NCI-H345 (cell line): ENCODE data around the gene TBC1D13.
"Not testable (repeated sequence)": the region's sequence is repeated elsewhere in the genome, so short reads cannot be mapped to it uniquely, and the experiment has no call there.

Experiments
- DNase-seq: peaks from one replicate; lab custom pipeline; 2025; lab: John Stamatoyannopoulos, UW

The TBC1D13 gene

DNA sequence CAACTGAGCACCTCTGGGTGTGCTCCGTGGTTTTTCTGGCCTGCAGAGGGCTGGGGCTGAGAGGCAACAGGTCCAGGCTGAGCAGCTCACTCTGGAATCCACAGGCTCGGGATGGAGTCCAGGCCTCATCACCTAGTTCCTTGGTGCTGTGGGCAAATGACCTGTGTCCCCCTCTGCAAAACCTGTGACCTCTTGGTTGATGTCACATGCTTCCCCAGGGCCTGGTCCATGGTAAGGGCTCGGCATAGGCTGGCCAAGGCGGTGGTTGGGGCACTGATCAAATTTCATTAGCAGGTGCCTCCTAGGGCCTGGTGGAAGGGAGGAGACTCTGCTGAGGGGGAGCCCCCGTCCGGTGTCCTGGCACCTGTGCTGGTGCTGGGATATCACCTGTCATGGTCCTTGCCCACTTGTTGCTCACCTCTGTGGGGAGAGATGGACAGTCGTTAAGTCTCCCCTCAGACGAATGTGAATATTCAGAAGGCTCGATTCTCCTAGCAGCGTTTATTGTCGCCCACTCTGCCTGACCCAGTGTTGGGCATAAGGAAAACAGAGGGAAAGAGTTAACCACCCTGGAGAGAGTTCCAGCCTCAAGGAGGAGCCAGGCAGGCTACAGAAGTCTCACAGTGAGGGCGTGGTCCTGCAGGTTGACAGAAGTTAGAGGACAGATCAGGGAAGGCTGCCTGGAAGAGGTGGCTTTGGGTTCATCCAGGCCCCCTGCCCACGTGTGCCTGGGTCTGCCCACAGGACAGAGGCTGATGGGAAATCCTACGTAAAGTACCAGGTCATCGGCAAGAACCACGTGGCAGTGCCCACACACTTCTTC, 34.7 kb downstream of the TBC1D13 start:
- DNase-seq = no peak

DNA sequence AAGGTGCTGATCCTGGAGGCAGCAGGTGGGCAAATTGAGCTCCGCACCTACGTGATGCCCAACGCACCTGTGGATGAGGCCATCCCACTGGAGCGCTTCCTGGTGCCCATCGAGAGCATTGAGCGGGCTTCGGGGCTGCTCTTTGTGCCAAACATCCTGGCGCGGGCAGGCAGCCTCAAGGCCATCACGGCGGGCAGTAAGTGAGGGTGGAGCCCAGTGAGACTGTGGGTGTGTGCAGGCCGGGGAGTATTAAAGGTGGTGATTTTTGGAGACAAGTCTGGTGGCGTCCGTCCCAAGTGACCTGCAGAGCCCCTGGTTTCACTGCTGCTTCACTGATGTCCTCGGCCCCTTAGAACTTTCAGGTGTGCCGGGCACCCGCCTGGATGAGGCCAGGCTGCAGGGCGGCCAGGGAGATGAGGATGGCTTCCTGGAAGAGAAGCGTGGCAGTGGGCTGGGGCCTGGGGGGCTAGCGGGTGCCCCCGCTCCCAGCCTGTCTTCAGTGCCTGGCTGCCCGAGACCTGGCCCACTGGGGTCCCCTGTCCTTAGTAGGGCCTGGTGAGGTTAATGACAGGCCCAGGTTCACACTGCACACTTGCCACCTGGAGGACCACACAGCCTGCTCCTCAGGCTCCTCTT, 35.5 kb downstream of the TBC1D13 start:
- DNase-seq = no peak

DNA sequence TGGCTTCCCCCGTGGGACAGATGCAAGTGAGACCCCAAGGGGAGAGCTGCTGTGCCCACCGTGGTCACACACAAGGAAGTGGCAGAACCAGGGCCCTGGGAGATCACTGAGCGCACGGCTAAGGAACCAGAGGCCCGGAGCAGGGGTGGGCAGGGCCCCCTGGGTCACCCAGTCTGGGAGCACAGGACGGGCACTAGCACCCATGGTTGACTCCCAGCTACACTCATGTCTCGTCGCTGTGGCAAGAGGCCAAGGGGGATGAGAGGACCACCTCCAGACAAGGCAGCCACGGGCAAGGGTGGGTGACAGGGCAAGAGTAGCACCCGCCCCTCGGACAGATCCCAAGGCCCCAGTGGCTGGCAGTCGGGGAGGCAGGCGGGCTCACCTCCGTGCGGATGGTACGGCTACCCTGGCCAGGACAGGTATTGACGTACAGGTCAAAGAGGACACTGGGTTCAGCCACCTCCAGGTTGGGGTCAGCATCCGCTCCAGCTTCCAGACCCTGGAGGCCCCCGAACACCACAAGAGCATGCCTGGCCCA, 36.4 kb downstream of the TBC1D13 start:
- DNase-seq = no peak

DNA sequence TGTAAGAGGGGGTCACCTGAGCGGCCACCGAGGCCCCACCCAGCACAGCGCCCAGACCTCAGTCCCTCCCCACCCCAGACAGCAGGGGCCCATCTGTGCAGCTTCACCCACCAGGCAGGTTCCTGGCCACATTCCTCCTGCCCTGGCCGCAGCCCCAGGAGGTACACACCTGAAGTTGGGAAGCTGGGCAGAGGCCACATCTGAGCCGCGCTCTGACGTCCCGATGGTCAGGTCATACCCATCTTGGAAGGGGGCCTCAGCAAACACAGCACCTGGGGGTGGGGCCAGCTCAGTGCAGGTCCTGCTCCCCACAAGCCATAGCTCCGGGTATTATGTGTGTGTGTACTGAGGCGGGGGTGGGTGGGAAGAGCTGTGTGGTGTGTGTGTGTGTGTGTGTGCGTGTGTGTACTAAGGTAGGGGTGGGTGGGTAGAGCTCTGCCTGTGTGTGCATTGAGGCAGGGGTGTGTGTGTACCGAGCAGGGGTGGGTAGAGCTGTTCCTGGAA, 36.9 kb downstream of the TBC1D13 start:
- no peak for DNase-seq

DNA sequence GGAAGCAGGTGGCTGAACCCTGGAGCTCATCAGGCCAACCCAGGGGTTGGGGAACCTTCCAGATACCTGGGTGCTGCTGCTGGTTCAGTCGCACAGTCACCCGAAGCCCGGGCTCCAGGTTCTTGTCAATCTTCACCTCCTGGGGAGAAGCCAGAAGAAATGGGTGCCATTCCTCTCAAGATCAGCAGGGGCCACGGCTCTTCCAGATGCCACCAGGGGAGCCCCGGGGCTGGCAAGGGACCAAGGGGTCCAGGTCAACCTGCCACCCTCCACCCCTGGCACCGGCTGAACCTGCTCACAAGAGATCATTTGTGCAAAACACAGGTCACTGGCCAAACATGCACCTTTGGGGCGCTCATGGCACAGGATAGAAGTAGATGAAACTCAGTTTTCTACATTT, 37.9 kb downstream of the TBC1D13 start:
- no peak for DNase-seq

DNA sequence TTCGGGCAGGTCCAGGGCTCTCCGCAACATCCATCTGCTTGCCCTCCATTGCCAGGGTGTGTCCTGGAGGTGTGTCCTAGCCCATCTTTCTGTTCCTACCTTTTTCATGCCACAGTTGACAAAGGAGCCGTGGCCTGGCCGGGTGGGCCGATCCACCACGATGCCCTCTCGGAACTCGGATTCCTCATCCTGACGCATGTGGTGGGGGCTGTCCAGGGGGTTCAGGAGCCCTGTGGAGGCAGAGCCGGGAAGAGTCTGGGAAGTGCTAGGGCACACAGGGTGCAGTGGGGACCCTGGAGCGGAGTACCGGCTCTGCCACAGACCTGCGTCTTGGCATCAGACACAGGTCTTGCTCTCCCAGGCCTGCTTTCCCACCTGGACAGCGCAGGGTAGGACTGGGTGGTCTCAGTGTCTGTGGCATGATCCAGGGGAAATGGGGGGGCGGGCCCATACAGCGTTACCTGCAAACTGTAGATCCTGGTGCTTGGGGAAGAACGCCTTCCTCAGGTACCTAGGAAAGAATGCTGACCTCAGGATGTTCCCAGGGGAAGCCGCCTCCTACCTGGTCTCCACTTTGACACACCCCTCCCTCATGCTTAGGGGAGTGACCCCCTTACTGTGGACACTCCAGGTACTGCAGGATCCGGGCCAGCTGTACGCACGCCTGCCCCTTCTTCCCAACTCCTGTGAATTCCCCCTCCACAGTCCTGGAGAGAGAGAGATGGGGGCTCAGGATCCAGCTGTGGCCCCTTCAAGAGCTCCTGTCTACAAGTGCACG, 39.1 kb downstream of the TBC1D13 start:
- DNase-seq = no peak

DNA sequence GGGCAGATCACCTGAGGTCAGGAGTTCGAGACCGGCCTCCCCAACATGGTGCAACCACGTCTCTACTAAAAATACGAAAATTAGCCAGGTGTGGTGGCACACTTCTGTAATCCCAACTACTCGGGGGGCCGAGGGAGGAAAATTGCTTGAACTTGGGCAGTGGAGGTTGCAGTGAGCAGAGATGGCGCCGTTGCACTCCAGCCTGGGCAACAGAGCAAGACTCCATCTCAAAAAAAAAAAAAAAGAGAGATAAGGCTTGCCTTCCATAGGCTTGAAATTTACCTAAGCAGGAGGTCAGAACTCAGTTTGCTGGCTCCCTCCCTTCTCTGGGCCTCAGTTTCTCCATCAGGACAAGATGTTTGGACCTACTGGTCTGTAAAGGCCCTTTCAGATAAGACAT, 41.2 kb downstream of the TBC1D13 start:
- no peak for DNase-seq

DNA sequence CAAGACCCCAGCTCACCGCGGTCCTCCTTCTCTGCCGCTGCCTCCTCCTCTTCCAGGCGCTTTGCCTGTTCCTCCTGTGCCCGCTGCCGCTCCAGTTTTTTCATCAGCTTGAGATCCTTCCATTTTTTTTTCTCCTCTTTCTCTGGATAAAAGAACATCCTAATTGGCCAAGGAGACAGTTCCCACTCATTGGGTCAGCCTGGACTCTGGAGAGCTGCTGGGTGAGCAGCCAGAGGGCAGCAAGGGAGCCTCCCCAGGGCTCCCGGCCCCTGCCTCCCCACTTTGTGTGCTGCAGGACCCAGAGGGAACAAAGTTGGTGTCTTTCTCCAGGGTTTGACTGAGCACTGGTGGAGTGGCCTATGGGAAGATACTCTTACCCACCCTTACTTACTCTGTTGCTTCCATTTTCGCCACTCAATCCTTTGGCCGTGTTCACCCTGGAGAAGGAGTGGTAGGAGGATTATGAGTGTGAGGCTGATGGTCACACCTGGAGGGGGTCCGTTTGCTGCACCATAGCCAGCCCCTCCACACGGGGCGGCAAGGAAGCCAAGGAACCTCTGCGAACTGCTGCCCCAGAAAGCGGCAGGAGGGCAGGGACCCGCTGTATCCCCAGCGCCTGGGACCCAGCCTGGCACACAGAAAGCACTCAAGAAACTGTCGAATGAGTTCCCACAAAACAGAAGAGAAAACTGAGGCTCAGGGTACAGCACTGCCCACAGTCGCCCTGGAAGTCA, 41.8 kb downstream of the TBC1D13 start:
- no peak for DNase-seq

DNA sequence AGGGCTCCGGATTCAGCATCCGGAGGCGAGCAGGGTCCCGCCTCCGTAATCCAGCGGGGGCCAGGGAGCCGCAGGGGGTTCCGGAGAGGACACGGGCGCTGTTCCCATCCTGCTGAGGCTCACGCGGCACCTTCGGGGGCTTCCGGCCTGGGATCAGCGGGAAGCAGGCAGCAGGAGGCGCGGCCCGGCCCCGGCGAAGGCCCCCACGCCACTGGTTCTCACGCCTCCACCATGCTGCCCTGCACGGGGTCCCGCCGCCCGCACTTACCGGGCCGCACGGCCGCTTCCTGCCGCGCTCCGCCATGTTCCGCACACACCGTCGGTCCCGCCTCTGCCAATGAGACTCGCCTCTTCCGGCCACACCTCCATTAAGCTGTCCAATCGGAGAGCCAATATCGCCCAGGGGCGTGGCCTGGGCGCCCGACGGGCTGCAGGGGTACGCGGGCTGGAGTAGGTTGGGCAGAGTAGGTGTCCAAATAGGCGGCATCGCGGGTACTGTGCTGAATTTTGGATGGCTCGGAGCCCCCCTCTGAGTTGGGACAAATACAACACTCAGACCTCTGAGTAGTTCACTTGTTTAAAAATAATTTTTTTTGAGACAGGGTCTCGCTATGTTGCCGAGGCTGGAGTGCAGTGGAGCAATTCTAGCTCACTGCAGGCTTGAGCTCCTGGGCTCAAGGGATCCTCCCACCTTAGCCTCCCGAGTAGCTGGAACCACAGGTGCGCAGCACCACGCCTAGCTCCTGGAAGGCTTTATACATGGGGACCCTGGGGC, 42.6 kb downstream of the TBC1D13 start, which contains the start of gene SPOUT1:
Gene SPOUT1, minus strand, starts transcription at position 318 of the 775 bp plus-strand sequence. Its CDS starts 14 bp downstream, at position 304.
- DNase-seq = peak; percentile 97

DNA sequence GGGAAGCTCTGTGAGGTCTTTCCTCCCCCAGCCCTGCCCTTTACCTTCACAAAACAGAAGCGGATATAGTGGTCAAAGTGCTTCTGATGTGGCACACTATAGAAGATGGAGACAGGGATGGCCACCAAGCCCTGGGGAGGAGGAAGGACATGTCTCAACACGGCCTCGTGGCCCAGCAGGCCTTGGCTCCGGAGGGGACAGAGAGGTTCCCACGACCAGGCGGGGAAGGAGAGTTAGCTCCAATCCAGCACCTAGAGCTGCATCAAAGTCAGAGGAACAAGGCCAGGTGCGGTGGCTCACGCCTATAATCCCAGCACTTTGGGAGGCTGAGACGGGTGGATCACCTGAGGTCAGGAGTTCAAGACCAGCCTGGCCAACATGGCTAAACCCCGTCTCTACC, 46.6 kb downstream of the TBC1D13 start:
- no peak for DNase-seq

DNA sequence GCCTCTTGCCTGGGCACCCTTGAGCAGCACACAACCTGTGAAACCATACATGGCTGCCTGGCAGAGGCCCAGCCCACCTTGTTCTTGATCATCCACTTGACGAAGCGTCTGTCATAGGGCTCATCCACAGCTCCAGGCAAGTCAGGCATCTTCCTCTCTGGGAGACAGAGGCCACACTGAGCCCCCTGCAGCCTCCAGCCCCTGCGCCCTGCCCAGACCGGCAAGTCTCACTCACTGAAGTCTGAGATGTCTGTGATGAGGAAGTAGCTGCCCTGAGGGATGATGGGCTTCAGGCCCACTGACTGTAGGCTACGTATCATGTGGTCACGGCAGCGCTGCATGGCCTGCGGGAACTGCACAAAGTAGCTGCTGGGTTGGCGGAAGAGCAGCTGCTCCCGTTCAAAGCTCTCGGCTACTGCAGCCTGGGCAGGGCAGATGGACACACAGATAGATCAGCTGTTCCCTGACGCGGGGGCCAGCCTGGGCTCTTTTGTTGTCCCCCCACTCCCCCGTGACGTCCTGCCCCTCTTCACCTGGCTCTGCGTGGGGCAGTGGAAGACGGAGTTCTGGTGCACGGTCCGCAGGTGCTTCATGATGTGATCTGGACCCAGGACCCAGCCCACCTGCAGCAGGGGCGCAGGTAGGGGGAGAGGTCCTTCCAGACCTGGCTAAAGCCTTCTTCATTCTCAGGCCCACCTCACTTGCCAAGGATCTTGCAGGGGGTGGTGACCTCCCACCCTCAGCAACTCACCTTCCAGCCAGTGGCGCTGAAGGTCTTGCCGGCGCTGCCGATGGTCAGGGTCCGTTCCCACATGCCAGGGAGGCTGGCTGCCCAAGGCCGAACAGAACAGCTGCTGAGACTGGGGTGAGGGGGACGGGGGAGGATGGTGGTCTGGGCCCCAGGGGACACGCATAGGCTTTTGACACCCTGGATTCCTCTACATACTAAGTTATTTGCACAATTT, 48.5 kb downstream of the TBC1D13 start:
- DNase-seq = no peak

DNA sequence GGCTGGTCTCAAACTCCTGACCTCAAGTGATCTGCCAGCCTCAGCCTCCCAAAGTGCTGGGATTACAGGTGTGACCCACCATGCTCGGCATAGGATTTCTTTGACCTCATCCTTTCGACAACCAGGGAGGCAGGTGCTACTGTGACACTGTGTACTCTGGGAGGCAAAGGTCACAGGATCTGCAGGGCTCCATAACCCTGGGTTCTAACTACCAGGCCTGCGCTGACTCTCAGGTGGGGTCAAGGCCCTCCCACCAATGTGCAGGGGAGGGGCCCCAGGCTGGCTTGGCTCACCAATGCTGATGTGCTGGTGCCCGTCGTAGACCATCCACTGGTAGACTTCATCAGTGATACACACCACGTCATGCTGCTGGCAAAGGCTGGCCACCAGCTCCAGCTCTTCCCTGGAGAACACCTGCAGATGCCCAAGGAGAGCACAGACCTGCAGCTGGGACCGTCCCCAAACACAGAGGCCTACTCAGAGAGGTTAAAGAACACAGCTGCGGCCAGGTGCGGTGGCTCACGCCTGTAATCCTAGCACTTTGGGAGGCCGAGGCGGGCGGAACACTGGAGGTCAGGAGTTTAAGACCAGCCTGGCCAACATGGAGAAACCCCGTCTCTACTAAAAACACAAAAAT, 49.6 kb downstream of the TBC1D13 start:
- DNase-seq = no peak

DNA sequence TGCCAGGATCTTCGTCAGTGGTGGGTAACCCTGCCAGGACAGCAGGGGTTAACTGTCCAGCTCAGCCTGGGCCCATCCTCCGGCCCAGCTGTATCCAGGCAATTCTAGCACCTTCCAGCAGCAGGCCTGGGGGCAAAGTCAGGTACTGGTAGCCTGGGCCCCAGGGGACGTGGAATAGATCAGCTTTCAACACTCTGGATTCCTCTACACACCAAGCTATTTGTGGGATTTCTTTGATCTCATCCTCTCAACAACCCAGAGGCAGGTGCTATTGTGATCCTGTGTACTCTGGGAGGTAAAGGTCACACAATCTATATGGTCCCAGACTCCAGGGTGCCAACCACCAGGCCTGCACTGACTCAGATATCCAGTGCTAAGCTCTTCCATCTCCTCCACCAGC, 51.3 kb downstream of the TBC1D13 start:
- DNase-seq = no peak

DNA sequence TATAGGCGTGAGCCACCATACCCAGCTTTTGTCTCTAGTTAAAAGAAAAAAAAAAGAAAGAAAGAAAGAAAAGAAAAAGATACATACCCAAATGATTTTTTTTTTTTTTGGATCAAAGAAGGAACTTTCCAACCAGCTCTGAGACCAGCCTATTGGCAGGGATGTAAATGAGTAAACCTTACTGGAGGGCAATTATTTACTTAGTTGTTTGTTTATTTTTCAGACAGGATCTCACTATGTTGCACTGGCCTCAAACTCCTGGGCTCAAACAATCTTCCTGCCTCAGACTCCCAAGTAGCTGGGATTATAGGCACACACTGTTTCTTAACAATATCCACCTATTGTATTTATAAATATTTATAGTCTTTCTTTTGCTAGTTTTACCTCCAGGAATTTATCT, 53.5 kb downstream of the TBC1D13 start:
- DNase-seq = no peak

DNA sequence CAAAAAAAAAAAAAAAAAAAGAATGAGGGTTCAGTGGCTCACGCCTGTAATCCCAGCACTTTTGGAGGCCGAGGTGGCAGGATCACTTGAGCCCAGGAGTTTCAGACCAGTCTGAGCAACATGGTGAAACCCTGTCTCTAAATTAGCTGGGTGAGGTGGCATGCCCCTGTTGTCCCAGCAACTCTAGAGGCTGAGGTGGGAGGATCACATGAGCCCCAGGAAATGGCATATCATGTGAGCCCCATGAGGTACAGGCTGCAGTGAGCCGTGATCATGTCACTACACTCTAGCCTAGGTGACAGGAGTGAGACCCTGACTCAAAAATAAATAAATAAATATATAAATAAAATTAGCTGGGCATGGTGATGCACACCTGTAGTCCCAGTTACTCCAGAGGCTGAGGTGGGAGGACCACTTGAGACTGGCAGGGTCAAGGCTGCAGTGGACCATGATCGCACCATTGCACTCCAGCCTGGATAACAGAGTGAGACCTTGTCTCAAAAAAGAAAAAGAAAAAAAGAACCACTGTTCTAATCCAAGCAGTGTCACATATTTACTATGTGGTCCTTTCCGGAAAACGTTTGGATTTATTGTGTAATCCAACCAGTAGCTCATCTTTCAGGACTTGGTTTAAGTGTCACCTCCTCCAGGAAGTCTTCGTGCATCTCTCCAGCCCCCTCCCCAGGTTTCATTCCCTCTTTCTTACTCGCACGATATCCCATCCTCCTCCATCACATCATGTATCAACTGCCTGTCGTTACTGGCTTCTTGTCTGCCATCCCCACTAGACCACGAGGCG, 54.8 kb downstream of the TBC1D13 start:
- DNase-seq = no peak

DNA sequence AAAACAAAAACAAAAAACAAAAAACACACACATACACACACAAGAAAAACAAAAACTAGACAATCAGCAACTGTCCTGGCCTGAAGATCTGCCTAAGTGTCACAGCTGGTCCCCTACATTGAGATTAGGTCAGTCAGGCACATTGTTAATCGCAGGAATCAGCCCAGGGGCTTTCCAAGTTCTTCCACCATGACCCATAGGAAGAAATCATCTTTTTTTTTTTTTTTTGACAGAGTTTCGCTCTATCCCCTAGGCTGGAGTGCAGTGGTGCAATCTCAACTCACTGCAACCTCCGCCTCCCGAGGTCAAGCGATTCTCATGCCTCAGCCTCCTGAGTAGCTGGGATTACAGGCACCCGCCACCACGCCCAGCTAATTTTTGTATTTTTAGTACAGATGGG, 56.1 kb downstream of the TBC1D13 start:
- DNase-seq = not testable (repeated sequence)

DNA sequence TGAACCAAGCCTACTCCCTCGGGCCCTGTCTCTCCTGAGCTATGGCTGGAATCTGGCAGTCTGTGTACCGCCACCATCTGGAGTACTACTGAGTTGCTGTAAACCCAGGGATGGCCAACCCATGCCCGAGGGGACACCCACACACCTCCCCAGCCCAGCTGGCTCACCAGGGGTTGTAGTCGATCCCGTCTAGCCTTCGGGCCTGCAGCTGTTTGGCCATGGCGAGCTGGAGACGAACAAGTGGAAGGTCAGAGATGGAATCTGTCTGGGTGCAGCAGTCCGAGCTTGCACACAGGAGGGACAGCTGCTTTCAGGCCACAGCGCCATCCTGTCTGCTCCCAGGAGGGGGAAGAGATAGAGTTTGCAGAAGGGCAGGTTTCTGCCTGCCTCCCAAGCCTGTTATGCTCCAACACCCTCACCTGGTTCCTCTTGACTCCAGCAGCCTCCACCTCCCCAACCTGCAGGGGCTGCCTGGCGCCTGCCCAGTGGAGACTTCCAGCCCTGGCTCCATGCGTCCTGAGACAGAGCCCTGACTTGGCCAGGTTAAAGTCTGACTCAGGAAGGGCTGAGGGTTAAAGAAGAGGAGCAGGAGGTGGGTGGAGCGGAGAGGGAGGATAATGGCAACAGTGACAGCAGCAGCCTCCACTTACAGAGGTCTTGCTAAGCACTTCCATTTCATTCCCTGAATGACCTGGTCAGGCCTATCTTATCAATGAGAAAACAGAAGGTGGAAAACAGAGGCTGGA, 58.3 kb downstream of the TBC1D13 start:
- peak; percentile 78 for DNase-seq

DNA sequence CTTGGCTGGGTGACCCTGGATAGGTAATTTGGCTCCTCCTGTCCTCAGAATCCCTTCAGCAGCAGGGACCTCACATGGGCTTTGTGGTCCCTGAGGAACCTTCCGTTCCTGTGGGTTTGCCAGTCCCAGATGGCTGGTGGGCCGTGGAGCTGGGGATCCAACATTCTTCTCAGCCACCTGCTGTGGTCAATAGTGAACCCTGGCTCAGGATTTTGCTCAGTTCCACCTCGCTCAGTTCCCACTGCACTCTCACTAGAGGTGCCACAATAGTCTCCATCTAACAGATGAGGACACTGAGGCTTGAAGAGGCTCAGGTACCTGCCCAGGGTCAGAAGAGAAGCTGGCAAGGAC, 59.6 kb downstream of the TBC1D13 start:
- no peak for DNase-seq
